Suprapubic skin (tissue), 4 donors: Measurements from ENCODE around the gene TPTE2.

Source experiments
- POLR2A ChIP-seq, 2 donors: fragments of 450-650 bp; IDR thresholded peaks; one replicate each; pipeline ENCODE4 v1.6.1; 2017; ENCODE audit warnings: antibody characterized with exemption in 2 of 2, mild to moderate bottlenecking in 2 of 2, moderate library complexity in 2 of 2
- POLR2AphosphoS5 ChIP-seq, 3 donors: sonication (generic); formaldehyde crosslinking; IDR thresholded peaks; one replicate each; pipeline ENCODE4 v1.6.1; 2017; ENCODE audit warnings: antibody characterized with exemption in 3 of 3
- TF ChIP-seq, protein P1 (sequence below), 2 donors: fragments of 200-600 bp in 1 of 2; fragments of 450-650 bp in 1 of 2; sonication (generic) in 1 of 2; IDR thresholded peaks; one replicate each; pipeline ENCODE4 v1.5.1; 2016 to 2019; ENCODE audit warnings: antibody characterized with exemption in 2 of 2, mild to moderate bottlenecking in 1 of 2, moderate library complexity in 1 of 2

DNA sequence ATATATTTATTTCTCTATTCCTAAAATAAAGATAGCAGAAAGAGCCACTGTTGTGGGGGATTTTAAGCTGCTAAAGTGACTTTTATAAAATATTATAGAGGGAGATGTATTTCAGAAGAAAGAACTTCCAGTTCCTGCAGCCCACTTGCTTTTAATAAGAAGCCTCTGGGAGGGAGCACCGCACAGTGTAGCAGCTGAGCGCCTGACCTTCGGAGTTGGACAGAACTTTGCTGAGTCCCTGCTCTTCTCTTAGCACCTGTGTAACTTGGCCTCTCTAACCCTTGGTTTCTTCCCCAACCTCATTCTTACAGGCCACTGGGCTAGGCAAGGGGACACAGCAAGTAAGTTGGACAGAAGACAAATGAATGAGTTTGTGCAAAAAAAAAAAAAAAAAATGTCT lies 34.8 kb upstream of the TPTE2 start:
- TF ChIP-seq, protein P1, sequence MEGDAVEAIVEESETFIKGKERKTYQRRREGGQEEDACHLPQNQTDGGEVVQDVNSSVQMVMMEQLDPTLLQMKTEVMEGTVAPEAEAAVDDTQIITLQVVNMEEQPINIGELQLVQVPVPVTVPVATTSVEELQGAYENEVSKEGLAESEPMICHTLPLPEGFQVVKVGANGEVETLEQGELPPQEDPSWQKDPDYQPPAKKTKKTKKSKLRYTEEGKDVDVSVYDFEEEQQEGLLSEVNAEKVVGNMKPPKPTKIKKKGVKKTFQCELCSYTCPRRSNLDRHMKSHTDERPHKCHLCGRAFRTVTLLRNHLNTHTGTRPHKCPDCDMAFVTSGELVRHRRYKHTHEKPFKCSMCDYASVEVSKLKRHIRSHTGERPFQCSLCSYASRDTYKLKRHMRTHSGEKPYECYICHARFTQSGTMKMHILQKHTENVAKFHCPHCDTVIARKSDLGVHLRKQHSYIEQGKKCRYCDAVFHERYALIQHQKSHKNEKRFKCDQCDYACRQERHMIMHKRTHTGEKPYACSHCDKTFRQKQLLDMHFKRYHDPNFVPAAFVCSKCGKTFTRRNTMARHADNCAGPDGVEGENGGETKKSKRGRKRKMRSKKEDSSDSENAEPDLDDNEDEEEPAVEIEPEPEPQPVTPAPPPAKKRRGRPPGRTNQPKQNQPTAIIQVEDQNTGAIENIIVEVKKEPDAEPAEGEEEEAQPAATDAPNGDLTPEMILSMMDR (IDR thresholded peaks at IDR 0.05) = no peak
- TF ChIP-seq POLR2A (IDR thresholded peaks at IDR 0.05) = no peak
- TF ChIP-seq POLR2AphosphoS5 (IDR thresholded peaks at IDR 0.05) = no peak
